DMS53 treated with DMSO at 0.1 percent for 48 hours (cell line): ENCODE measurements around the gene ASGR1.
"Not testable (repeated sequence)": the region's sequence is repeated elsewhere in the genome, so short reads cannot be mapped to it uniquely, and the experiment has no call there.

ENCODE experiments used
- DNase-seq: peaks from one replicate; lab custom pipeline; 2025; ENCODE audit not compliant: unreplicated experiment; lab: John Stamatoyannopoulos, UW

Gene ASGR1

GRCh38 chr17:7166873-7167272 is 12.3 kb downstream of the ASGR1 start:
- DNase-seq = no peak

DNA sequence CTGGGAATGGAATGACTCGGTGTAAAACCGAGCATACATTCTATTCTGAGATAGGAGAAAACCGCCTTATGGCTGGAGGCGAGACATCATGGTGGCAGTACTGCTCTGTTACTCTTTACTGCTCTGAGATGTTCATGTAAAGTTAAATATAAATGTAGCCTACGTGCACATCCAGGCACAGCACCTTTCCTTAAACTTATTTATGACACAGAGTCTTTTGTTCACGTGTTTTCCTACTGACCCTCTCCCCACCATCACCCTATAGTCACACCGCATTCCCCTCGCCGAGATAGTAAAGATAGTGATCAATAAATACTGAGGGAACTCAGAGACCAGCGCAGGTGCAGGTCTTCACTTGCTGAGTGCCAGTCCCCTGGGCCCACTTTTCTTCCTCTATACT is 19.6 kb downstream of the ASGR1 start:
- not testable (repeated sequence) for DNase-seq

DNA sequence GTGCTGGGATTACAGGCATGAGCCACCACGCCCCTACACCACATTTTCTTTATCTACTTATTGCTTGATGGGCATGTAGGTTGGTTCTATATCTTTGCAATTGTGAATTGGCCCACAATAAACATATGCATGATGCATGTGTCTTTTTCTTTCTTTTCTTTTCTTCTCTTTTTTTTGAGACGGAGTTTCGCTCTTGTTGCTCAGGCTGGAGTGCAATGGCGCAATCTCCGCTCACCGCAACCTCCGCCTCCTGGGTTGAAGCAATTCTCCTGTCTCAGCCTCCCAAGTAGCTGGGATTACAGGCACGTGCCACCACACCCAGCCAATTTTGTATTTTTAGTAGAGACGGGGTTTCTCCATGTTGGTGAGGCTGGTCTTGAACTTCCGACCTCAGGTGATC is 20.7 kb downstream of the ASGR1 start:
- not testable (repeated sequence) for DNase-seq

GRCh38 chr17:7156342-7156940 is 22.7 kb downstream of the ASGR1 start:
- DNase-seq = no peak

DNA sequence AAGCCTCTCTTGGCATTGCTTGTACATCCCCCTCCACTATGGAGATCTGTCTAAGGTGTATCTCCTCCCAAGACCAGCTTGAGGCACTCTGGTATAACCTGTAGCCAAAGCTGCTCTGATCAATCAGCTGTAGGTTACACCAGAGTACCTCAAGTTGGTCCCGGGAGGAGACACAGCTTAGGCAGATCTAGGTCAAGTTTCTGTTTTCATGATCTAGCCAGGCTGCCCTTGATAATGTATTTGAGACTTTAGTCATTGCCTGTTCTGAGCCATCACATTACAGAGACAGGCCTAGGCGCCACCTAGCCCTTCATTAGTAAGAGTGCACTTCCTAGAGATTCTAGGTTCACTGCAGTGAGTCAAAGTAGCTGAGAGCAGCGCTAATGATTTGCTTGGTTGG is 31.4 kb downstream of the ASGR1 start:
- DNase-seq = no peak

- DNase-seq = no peak
Measured at GRCh38 chr17:7146115-7146514, 33.1 kb downstream of the ASGR1 start.

DNA sequence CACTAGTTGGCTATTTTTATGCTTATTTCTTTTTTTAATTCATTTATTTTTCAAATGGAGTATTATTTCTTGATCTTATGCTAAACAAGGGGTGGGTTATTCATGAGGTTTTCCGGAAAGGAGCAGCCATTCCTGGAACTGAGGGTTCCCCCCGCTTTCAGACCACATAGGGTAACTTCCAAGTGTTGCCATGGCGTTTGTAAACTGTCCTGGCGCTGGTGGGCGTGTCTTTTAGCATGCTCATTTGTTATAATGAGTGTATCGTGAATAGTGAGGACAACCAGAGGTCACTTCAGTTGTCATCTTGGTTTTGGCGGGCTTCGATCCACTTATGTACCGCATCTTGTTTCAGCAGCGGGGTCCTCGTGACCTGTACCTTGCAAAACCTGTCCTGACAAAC is 35.0 kb downstream of the ASGR1 start:
- DNase-seq = no peak

DNA sequence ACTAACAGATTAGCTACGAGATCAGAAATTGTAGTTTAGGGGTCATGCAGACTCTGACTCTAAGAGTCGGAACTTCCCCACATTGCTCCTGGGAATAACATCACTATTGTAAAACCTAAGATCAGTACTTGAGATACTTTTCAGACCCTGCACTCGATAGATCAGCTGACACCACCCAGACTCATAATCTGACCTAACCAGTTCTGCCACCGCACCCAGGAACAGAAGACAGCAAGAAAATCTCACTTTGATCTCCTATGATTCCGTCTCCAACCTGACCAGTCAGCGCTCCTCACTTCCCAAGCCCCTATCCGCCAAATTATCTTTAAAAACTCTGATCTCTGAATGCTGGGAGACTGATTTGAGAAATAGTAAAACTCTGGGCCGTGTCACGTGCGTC is 37.3 kb downstream of the ASGR1 start:
- peak; percentile 50 for DNase-seq

- no peak for DNase-seq
Measured at GRCh38 chr17:7139400-7139799, 39.8 kb downstream of the ASGR1 start.

- no peak for DNase-seq
Measured at GRCh38 chr17:7138800-7139381, 40.3 kb downstream of the ASGR1 start.

DNA sequence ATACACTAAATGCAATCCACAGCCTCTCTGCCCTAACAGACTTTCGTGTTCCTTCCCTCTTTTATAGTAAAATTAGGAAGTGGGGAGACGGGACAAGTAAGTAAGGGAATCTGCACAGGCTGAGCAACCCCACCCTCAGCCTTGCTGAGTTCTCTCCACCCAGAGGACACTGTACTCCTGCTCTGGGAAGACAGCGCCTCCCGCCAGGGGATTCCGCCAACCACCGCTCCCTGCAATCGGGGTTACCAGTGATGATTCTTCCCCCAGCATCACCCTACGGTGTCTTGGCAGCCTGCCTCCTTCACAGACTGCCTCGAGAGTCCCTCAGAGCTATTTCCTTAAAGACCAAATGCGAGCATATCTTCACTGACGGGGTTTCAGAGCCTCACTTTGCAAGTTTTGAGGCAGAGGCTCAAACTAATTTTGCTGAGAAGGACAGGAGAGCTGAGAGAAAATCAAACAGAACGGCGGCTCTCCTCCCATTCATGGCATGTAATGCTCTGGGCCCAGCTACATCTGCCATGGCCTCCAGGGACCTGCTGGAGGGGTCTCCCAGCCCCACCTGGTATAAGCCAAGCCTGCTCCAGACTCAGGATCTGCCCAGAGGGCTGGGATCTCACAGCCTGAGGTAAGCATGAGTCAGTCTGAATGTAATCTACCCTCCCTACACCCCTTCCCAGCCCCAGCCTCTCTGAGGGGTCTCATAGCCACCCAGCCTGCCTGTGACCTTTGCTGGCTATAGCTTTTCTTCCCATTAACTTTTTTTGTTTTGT is 41.8 kb downstream of the ASGR1 start:
- no peak for DNase-seq

GRCh38 chr17:7136266-7136877 is 42.8 kb downstream of the ASGR1 start:
- peak; percentile 67 for DNase-seq

- DNase-seq = no peak
Measured at GRCh38 chr17:7133916-7134315, 45.3 kb downstream of the ASGR1 start.

GRCh38 chr17:7133424-7133823 is 45.7 kb downstream of the ASGR1 start:
- DNase-seq = no peak

- DNase-seq = no peak
Measured at GRCh38 chr17:7132511-7133094, 46.6 kb downstream of the ASGR1 start.

DNA sequence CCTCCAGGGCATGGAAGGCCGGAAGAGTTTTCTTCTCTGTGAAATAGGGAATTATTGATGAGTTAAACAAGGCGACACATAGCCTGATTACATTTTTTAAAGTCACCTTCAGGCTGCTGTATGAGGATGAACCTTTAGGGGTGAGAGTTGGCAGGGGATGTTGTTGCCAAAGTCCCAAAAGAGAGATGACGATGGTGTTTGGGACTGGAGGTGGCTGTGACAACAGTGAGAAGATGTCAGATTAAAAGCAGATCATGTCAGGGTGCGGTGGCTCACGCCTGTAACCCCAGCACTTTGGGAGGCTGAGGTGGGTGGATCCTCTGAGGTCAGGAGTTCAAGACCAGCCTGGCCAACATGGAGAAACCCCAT is 47.8 kb downstream of the ASGR1 start:
- DNase-seq = no peak

DNA sequence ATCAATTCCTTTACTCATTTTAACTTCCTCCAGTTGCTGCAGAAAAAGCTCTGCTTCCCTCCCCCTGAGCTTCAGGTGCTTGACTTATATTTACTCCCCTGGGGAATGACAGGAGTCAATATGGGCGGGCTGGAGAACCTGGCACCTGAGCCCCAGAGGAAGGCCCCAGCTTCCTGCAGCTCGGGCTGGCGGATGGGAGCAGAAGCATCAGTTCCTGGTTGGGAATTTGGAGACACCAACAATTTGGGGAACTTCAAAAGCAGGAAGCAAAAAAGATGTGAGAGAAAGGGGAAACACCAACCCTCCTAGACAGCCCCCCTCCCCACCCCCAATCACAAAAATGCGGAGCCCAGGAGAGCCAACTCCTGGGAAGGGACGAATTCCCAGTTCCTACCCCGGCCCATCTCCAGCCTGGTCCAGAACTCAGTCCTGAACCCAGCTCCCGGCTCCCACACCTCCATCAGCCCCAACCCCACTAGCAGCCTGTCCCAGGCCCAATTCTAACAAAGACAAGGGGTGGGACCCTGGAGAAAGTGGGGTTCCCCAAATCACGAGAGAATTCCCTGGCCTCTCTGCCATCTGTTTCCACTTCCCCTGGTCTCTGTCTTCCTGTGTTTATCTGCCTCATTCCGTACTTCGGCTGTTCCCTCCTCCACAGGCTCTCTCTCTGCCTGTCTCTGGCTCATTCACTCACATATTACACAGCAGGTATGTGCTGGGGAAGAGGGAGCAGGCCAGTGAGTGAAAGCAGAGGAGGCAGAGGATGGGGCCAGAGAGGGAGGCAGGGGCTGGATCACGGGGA is 48.3 kb downstream of the ASGR1 start:
- DNase-seq = no peak

- DNase-seq = no peak
Measured at GRCh38 chr17:7129311-7129710, 49.9 kb downstream of the ASGR1 start.

DNA sequence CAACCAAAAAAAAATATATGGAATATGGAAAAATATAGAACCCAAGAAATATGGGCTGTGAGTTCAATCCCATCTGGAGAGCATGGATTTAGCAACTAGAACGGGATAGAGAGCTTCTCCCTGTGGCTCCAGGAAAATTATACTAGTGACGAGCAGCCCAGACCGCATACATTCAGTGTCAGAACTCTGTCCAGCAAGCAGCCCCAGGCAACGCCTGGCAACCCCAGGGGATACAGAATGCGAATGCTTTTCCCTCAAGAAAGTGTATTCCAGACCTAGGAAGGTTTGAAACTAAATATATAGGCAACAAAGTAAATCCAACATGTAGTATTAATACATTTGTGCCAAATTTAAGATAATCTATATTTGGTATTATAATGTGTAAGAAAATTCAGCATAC is 51.0 kb downstream of the ASGR1 start:
- DNase-seq = no peak

DNA sequence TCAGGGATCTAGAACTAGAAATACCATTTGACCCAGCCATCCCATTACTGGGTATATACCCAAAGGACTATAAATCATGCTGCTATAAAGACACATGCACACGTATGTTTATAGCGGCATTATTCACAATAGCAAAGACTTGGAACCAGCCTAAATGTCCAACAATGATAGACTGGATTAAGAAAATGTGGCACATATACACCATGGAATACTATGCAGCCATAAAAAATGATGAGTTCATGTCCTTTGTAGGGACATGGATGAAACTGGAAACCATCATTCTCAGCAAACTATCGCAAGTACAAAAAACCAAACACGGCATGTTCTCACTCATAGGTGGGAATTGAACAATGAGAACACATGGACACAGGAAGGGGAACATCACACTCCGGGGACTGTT is 51.7 kb downstream of the ASGR1 start:
- DNase-seq = not testable (repeated sequence)

DNA sequence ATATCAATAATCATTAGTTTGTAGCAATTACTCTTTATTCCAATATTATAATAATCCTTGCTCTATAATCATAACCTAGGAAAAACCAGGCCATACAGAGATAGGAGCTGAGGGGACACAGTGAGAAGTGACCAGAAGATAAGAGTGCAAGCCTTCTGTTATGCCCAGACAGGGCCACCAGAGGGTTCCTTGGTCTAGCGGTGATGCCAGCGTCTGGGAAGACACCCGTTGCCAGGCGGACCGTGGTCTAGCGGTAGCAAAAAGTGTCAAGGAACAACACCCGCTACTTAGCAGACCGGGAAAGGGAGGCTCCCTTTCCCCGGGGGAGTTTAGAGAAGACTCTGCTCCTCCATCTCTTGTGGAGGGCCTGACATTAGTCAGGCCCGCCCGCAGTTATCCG is 52.8 kb downstream of the ASGR1 start:
- not testable (repeated sequence) for DNase-seq
